Upper lobe of left lung (tissue), 6 donors: ENCODE results near the gene RFTN2. TPM values are rescaled to one million over a fixed set of nuclear protein-coding genes. Genes with fewer than 3 reads are reported as not detected.
"Not testable (repeated sequence)": the region's sequence is repeated elsewhere in the genome, so short reads cannot be mapped to it uniquely, and the experiment has no call there.

Source experiments
- ATAC-seq, 2 donors: fragments of 200-7000 bp; cut with Tn5 transposase; one replicate each; pipeline ENCODE4 v1.9.1; 2022; ENCODE audit warnings: mild to moderate bottlenecking in 2 of 2, moderate library complexity in 2 of 2; ENCODE audit not compliant: low FRiP score in 2 of 2
- DNase-seq, 2 donors: peaks; one replicate each; pipeline ENCODE4 v3.0.0-alpha.2; 2019 to 2020
- H3K27ac ChIP-seq, 4 donors: fragments of 200-600 bp; sonication (generic); one replicate each; pipeline ENCODE4 v1.5.1; 2016 to 2019
- H3K27me3 ChIP-seq, 4 donors: fragments of 200-600 bp; sonication (generic); one replicate each; pipeline ENCODE4 v1.5.1; 2017 to 2019
- H3K36me3 ChIP-seq, 4 donors: fragments of 200-600 bp; sonication (generic); one replicate each; pipeline ENCODE4 v1.5.1; 2016 to 2019
- H3K4me1 ChIP-seq, 4 donors: fragments of 200-600 bp; sonication (generic); one replicate each; pipeline ENCODE4 v1.5.1; 2018 to 2019
- H3K4me3 ChIP-seq, 4 donors: fragments of 200-600 bp; sonication (generic); one replicate each; pipeline ENCODE4 v1.5.1; 2017 to 2019; ENCODE audit warnings: mild to moderate bottlenecking in 2 of 4, moderate library complexity in 1 of 4
- H3K9me3 ChIP-seq, 4 donors: fragments of 200-600 bp; sonication (generic); one replicate each; pipeline ENCODE4 v1.5.1; 2018 to 2019
- CTCF ChIP-seq, 6 experiments: fragments of 450-650 bp in 4 of 6; fragments of 200-600 bp in 2 of 6; sonication (generic) in 2 of 6; IDR thresholded peaks; one replicate each; pipeline ENCODE4 v1.5.1; 2016 to 2019; ENCODE audit warnings: antibody characterized with exemption in 6 of 6
- EP300 ChIP-seq, 4 donors: sonication (generic); formaldehyde crosslinking; IDR thresholded peaks; one replicate each; pipeline ENCODE4 v1.5.1; 2017; ENCODE audit warnings: antibody characterized with exemption in 4 of 4, control low read depth in 2 of 4
- POLR2A ChIP-seq, 4 donors: fragments of 450-650 bp; IDR thresholded peaks; one replicate each; pipeline ENCODE4 v1.5.1; 2016 to 2017; ENCODE audit warnings: antibody characterized with exemption in 4 of 4, mild to moderate bottlenecking in 2 of 4
- POLR2AphosphoS5 ChIP-seq, 2 donors: sonication (generic); formaldehyde crosslinking; IDR thresholded peaks; one replicate each; pipeline ENCODE4 v1.5.1; 2017; ENCODE audit warnings: antibody characterized with exemption in 2 of 2
- WGBS, 2 donors: methylation state at CpG; one replicate each; pipeline ENCODE4 v1.1.5; 2017 to 2018; 5-methylcytosine and 5-hydroxymethylcytosine counted together
- total RNA-seq, 6 donors: library from RNA; depleted of rRNA in 4 of 6; stranded (reverse); fragments of >200 nt in 4 of 6; gene quantifications; one replicate each; pipeline versions ENCODE4 v1.1.0 to v1.2.1, GENCODE V29; 2016 to 2021
- donor health status: DM: no; HTN: no; CAD: no; lungs with moderate emphysema.
- donor health status: DM: no; HTN: yes; CAD: no; lungs with severe emphysema.

Gene RFTN2
- total RNA-seq, 6 donors from 2014 or later = 1.0 to 7.0 (median 2.8) TPM

- H3K36me3 ChIP-seq = no peaks in the 10 kb centered on the region
- TF ChIP-seq POLR2AphosphoS5 (IDR thresholded peaks at IDR 0.05) (peak; percentile 65 to 66), POLR2A (IDR thresholded peaks at IDR 0.05) (peak in 2 of 4 donors; percentile 28 to 72), CTCF (IDR thresholded peaks at IDR 0.05) (peak in 2 of 6 experiments; percentile 14 to 20), EP300 (IDR thresholded peaks at IDR 0.05) (no peak)
- no peaks in the 10 kb centered on the region for H3K9me3 ChIP-seq
- DNase-seq (peak; percentile 91 to 99), ATAC-seq (peak; percentile 97 to 99)
- H3K27ac ChIP-seq = peak within 1 kb of the TSS; percentile 80 to 88 (median 83)
- no peaks in the 10 kb centered on the region for H3K27me3 ChIP-seq
- WGBS, 2 donors = 0% methylated on average over 20 to 49 of the region's 86 CpGs
- peaks cover 29 to 43% (median 32%) of the 10 kb centered on the region in 4 donors for H3K4me1 ChIP-seq
- H3K4me3 ChIP-seq = peak within 1 kb of the TSS; percentile 61 to 98 (median 79)
These were observed 29.9 kb upstream of the RFTN2 start, which contains the start of gene MARS2 for GRCh38 chr2:197705121-197705911. Gene MARS2 (plus strand): TSS chr2:197705369. CDS start chr2:197705406, 37 bp downstream.

- Histone ChIP-seq H3K27ac (peak overlapping the region; percentile 80 to 88 (median 83)), H3K4me3 (peak overlapping the region in 3 of 4 donors; percentile 61 to 98 (median 65)), H3K36me3 (no peaks in the 10 kb centered on the region), H3K9me3 (no peaks in the 10 kb centered on the region), H3K4me1 (peaks cover 29 to 40% (median 32%) of the 10 kb centered on the region in 4 donors), H3K27me3 (no peaks in the 10 kb centered on the region)
- DNase-seq = no peak
- peak; percentile 24 to 43 for ATAC-seq
- TF ChIP-seq POLR2A (IDR thresholded peaks at IDR 0.05) (no peak), CTCF (IDR thresholded peaks at IDR 0.05) (no peak), POLR2AphosphoS5 (IDR thresholded peaks at IDR 0.05) (no peak), EP300 (IDR thresholded peaks at IDR 0.05) (no peak)
- 0% methylated on average over 5 of the region's 5 CpGs for WGBS, 2 donors
These were observed 29.2 kb upstream of the RFTN2 start for GRCh38 chr2:197704434-197705120.

GRCh38 chr2:197700960-197701359, 25.6 kb upstream of the RFTN2 start:
- DNase-seq (no peak), ATAC-seq (no peak)
- TF ChIP-seq POLR2AphosphoS5 (IDR thresholded peaks at IDR 0.05) = no peak
- no peak for TF ChIP-seq POLR2A (IDR thresholded peaks at IDR 0.05)
- TF ChIP-seq CTCF (IDR thresholded peaks at IDR 0.05) = no peak
- no peak for TF ChIP-seq EP300 (IDR thresholded peaks at IDR 0.05)
- H3K36me3 ChIP-seq = no peaks in the 10 kb centered on the region
- H3K27me3 ChIP-seq = no peaks in the 10 kb centered on the region
- no peaks in the 10 kb centered on the region for H3K9me3 ChIP-seq
- H3K4me1 ChIP-seq = peaks cover 0 to 7% (median 4%) of the 10 kb centered on the region in 4 donors
- H3K4me3 ChIP-seq = no peak overlapping the region
- 86 to 92% methylated on average over 2 to 3 of the region's 3 CpGs for WGBS, 2 donors
- no peak overlapping the region for H3K27ac ChIP-seq

- not testable (repeated sequence) for H3K9me3 ChIP-seq, H3K27me3 ChIP-seq, ATAC-seq, H3K4me1 ChIP-seq, H3K4me3 ChIP-seq, H3K36me3 ChIP-seq, DNase-seq, H3K27ac ChIP-seq
These were observed 24.3 kb upstream of the RFTN2 start for GRCh38 chr2:197699724-197700123.

- ATAC-seq, H3K27me3 ChIP-seq, H3K27ac ChIP-seq, H3K4me1 ChIP-seq, H3K9me3 ChIP-seq, H3K36me3 ChIP-seq, H3K4me3 ChIP-seq: not testable (repeated sequence)
- 96% methylated on average over 12 of the region's 29 CpGs; no CpG with 5 or more reads in 1 of the 2 donors for WGBS, 2 donors
- DNase-seq = peak in 1 of 2 donors; percentile 44
These were observed 21.2 kb upstream of the RFTN2 start for GRCh38 chr2:197696571-197696970.

- H3K4me1 ChIP-seq, ATAC-seq, H3K27me3 ChIP-seq, H3K9me3 ChIP-seq, H3K36me3 ChIP-seq, H3K4me3 ChIP-seq, H3K27ac ChIP-seq: not testable (repeated sequence)
- 80% methylated on average over 3 of the region's 30 CpGs; no CpG with 5 or more reads in 1 of the 2 donors for WGBS, 2 donors
- peak in 1 of 2 donors; percentile 45 for DNase-seq
These were observed 20.6 kb upstream of the RFTN2 start for GRCh38 chr2:197695971-197696370.

- not testable (repeated sequence) for H3K27ac ChIP-seq, DNase-seq, H3K4me1 ChIP-seq, H3K27me3 ChIP-seq, H3K36me3 ChIP-seq, H3K4me3 ChIP-seq, ATAC-seq, H3K9me3 ChIP-seq
- WGBS, 2 donors = 95 to 96% methylated on average over 4 to 5 of the region's 6 CpGs
These were observed 19.8 kb upstream of the RFTN2 start for GRCh38 chr2:197695206-197695605.
